Measurements from ENCODE around the gene SPPL3. TPM values are rescaled to one million over a fixed set of nuclear protein-coding genes. Genes with fewer than 3 reads are reported as not detected.

The SPPL3 gene
- total RNA-seq, 2 donors from 2014 or later: 13.5 to 16.5 TPM

- Histone ChIP-seq H3K4me3 (no peak overlapping the region), H3K27ac (peak overlapping the region in 1 of 4 donors; percentile 5), H3K27me3 (no peaks in the 10 kb centered on the region), H3K4me1 (peaks cover 30% of the 10 kb centered on the region), H3K9me3 (no peaks in the 10 kb centered on the region), H3K36me3 (replicated peaks in 1 of 2; ENCODE audit: insufficient read depth in 1 of 2, low read depth in 2 of 2) (no peaks in the 10 kb centered on the region)
- intact Hi-C loops (cut with DNase I): no loop called here
- no peak for TF ChIP-seq CTCF (IDR thresholded peaks at IDR 0.05)
- DNase-seq (peak in 3 of 4 donors; percentile 29 to 51 (median 31)), ATAC-seq (peak; percentile 50)
- 35 to 39% methylated on average over 4 of the region's 4 CpGs for WGBS, 2 donors
These were observed 77.8 kb downstream of the SPPL3 start for GRCh38 chr12:120826335-120826734.

GRCh38 chr12:120825337-120825736 lies 78.8 kb downstream of the SPPL3 start:
- peaks cover 25% of the 10 kb centered on the region for H3K4me1 ChIP-seq
- DNase-seq: no peak
- no peaks in the 10 kb centered on the region for H3K27me3 ChIP-seq
- no peak overlapping the region for H3K4me3 ChIP-seq
- ATAC-seq: no peak
- intact Hi-C loops (cut with DNase I): no loop called here
- no peaks in the 10 kb centered on the region for H3K9me3 ChIP-seq
- no peak for TF ChIP-seq POLR2A (IDR thresholded peaks at IDR 0.05)
- TF ChIP-seq CTCF (IDR thresholded peaks at IDR 0.05): no peak
- no peaks in the 10 kb centered on the region for H3K36me3 ChIP-seq (replicated peaks in 1 of 2; ENCODE audit: insufficient read depth in 1 of 2, low read depth in 2 of 2)
- WGBS, 2 donors: 45 to 51% methylated on average over 3 of the region's 3 CpGs
- no peak overlapping the region for H3K27ac ChIP-seq

DNA sequence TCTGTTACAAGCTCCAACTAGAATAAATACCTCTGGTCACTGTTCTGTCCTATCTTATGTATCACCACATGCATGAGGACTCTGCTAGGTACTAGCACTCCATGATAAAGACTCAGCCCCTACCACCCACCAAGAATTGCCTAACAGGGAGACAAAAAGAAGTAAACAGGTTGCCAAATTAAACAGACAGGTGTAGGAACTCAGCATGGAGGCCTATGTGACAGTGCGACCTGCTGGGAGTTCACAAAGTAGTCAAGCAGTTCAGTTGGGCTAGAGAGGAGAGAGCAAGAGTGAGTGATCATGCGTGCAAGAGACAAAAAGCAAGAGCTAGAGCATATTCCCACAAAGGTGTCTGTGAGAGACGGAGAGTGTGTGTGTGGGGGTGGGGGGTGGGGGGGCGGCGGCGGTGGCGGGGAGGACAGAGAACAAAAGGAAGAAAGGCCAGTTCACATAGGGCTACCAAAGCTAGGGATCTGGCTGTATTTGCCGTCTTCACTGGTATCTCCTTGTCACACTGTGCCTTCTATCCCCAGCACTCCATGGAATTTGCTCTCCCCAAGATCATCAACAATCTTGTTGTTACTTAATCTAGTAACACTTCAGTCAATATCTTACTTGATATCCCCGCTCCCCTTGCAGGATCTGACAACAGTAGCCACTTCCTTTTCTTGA lies 81.2 kb downstream of the SPPL3 start:
- 74 to 81% methylated on average over 9 of the region's 9 CpGs for WGBS, 2 donors
- intact Hi-C loops (cut with DNase I): no loop called here
- ATAC-seq: no peak
- Histone ChIP-seq H3K4me3 (no peak overlapping the region), H3K36me3 (replicated peaks in 1 of 2; ENCODE audit: insufficient read depth in 1 of 2, low read depth in 2 of 2) (no peaks in the 10 kb centered on the region), H3K4me1 (peaks cover 12% of the 10 kb centered on the region), H3K9me3 (no peaks in the 10 kb centered on the region), H3K27ac (no peak overlapping the region), H3K27me3 (no peaks in the 10 kb centered on the region)
- TF ChIP-seq CTCF (IDR thresholded peaks at IDR 0.05) (no peak), POLR2A (IDR thresholded peaks at IDR 0.05) (no peak)
- DNase-seq: no peak

GRCh38 chr12:120821878-120822277 lies 82.3 kb downstream of the SPPL3 start:
- no peak for TF ChIP-seq POLR2A (IDR thresholded peaks at IDR 0.05)
- TF ChIP-seq CTCF (IDR thresholded peaks at IDR 0.05): no peak
- H3K4me1 ChIP-seq: peaks cover 9% of the 10 kb centered on the region
- ATAC-seq: no peak
- no peak overlapping the region for H3K4me3 ChIP-seq
- WGBS, 2 donors: 66 to 89% methylated on average over 2 of the region's 2 CpGs
- no peaks in the 10 kb centered on the region for H3K36me3 ChIP-seq (replicated peaks in 1 of 2; ENCODE audit: insufficient read depth in 1 of 2, low read depth in 2 of 2)
- no peaks in the 10 kb centered on the region for H3K27me3 ChIP-seq
- H3K27ac ChIP-seq: no peak overlapping the region
- intact Hi-C loops (cut with DNase I): no loop called here
- H3K9me3 ChIP-seq: no peaks in the 10 kb centered on the region
- DNase-seq: no peak

- DNase-seq (no peak), ATAC-seq (no peak)
- intact Hi-C loops (cut with DNase I): no loop called here
- Histone ChIP-seq H3K36me3 (replicated peaks in 1 of 2; ENCODE audit: insufficient read depth in 1 of 2, low read depth in 2 of 2) (no peaks in the 10 kb centered on the region), H3K9me3 (no peaks in the 10 kb centered on the region), H3K27ac (no peak overlapping the region), H3K4me1 (no peaks in the 10 kb centered on the region), H3K4me3 (no peak overlapping the region), H3K27me3 (no peaks in the 10 kb centered on the region)
- WGBS, 2 donors: 81 to 89% methylated on average over 7 of the region's 7 CpGs
- TF ChIP-seq CTCF (IDR thresholded peaks at IDR 0.05): no peak
- no peak for TF ChIP-seq POLR2A (IDR thresholded peaks at IDR 0.05)
These were observed 83.2 kb downstream of the SPPL3 start for GRCh38 chr12:120820884-120821510.
